Loucy (cell line): ENCODE measurements around the gene DLG2.

ENCODE experiments used
- H2AFZ ChIP-seq: fragments of 200-600 bp; sonication (generic); 2 replicates; pipeline ENCODE4 v1.6.0; 2016; ENCODE audit warnings: antibody characterized with exemption, mild to moderate bottlenecking, low read length, moderate library complexity
- H3F3A ChIP-seq: fragments of 200-600 bp; 2 replicates; pipeline ENCODE4 v1.6.0; 2016; ENCODE audit warnings: antibody characterized with exemption, low read depth, mild to moderate bottlenecking
- H3K27me3 ChIP-seq: fragments of 200-600 bp; sonication (generic); 2 replicates; pipeline ENCODE4 v1.6.1; 2014; ENCODE audit warnings: low read length, mild to moderate bottlenecking; ENCODE audit not compliant: insufficient read depth, poor library complexity, severe bottlenecking
- H3K36me3 ChIP-seq: fragments of 200-600 bp; sonication (generic); 2 replicates; pipeline ENCODE4 v1.6.1; 2016; ENCODE audit warnings: low read length; ENCODE audit not compliant: insufficient read depth
- H3K4me1 ChIP-seq: fragments of 200-600 bp; sonication (generic); 2 replicates; pipeline ENCODE4 v1.5.1; 2014; ENCODE audit warnings: low read length, mild to moderate bottlenecking; ENCODE audit not compliant: insufficient read depth, poor library complexity, severe bottlenecking
- H3K4me2 ChIP-seq: fragments of 200-600 bp; sonication (generic); 2 replicates; pipeline ENCODE4 v1.6.0; 2014; ENCODE audit warnings: antibody characterized with exemption, low read length, low read depth, mild to moderate bottlenecking; ENCODE audit not compliant: poor library complexity, severe bottlenecking
- H3K4me3 ChIP-seq: fragments of 200-600 bp; sonication (generic); 2 replicates; pipeline ENCODE4 v1.5.1; 2014; ENCODE audit warnings: low read length, mild to moderate bottlenecking, mixed read lengths; ENCODE audit not compliant: poor library complexity, severe bottlenecking
- H3K79me2 ChIP-seq: fragments of 200-600 bp; sonication (generic); 2 replicates; pipeline ENCODE4 v1.6.1; 2014; ENCODE audit warnings: low read length; ENCODE audit not compliant: insufficient read depth
- H3K9ac ChIP-seq: fragments of 200-600 bp; sonication (generic); 2 replicates; pipeline ENCODE4 v1.6.0; 2014; ENCODE audit warnings: mild to moderate bottlenecking, low read depth, low read length, moderate library complexity; ENCODE audit not compliant: poor library complexity, severe bottlenecking
- H3K9me2 ChIP-seq: fragments of 200-600 bp; sonication (generic); replicated peaks from 2 replicates; pipeline ENCODE4 v1.6.1; 2016; ENCODE audit warnings: low read depth, low read length, mixed read lengths
- H3K9me3 ChIP-seq: fragments of 200-600 bp; sonication (generic); 2 replicates; pipeline ENCODE4 v1.6.1; 2014; ENCODE audit warnings: mild to moderate bottlenecking, antibody characterized with exemption, low read length, low read depth; ENCODE audit not compliant: insufficient read depth
- H4K20me1 ChIP-seq: fragments of 200-600 bp; sonication (generic); 2 replicates; pipeline ENCODE4 v1.6.0; 2014; ENCODE audit warnings: antibody characterized with exemption, low read length, mild to moderate bottlenecking; ENCODE audit not compliant: insufficient read depth, poor library complexity, severe bottlenecking
- EZH2phosphoT487 ChIP-seq: fragments of 200-600 bp; IDR thresholded peaks from 2 replicates; pipeline ENCODE4 v1.6.1; 2018; ENCODE audit warnings: antibody characterized with exemption, mild to moderate bottlenecking, moderate library complexity, borderline replicate concordance
- TF ChIP-seq, protein P1 (sequence below): fragments of 200-600 bp; sonication (generic); conservative IDR thresholded peaks from 2 replicates; pipeline ENCODE4 v1.5.1; 2014; ENCODE audit warnings: mild to moderate bottlenecking, antibody characterized with exemption, low read length

The DLG2 gene

DNA sequence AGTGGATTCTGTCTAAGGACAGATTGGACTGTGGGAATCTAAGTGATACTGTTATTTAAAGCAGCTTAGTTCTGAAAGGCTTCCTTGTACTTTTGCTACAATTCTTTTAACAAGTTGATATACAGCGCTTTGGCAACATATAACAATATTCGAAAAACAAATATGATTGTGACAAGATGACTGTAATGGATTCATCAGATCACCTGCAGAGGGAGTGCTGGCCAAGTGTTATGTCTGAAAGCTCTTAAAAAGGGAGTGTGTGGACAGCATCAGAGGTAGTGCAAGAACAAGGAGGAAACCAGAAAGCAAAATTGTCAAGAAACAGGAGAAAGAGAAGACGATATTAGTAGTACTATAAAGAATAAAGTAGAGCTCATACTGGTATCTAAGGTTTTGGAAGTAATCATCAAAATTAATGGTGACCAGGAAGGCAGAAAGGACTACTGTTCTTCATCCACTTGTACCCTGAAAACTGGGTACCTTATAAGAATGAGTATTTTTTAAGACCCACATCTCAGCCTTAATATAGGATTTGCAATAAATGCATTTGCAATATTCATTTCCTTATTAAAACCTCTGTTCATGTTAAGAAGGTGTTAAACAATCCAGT, 1229.0 kb downstream of the DLG2 start:
- no peaks in the 10 kb centered on the region for H3K9me2 ChIP-seq
- no peak overlapping the region for H2AFZ ChIP-seq
- H3K9ac ChIP-seq, result no peak overlapping the region
- H3K79me2 ChIP-seq, result no peaks in the 10 kb centered on the region
- no peak overlapping the region for H3K4me2 ChIP-seq
- H3F3A ChIP-seq, result no peaks in the 10 kb centered on the region
- H3K9me3 ChIP-seq, result no peaks in the 10 kb centered on the region
- no peak overlapping the region for H3K4me3 ChIP-seq
- H3K36me3 ChIP-seq, result no peaks in the 10 kb centered on the region
- H3K27me3 ChIP-seq, result no peaks in the 10 kb centered on the region
- no peaks in the 10 kb centered on the region for H4K20me1 ChIP-seq
- TF ChIP-seq, protein P1, sequence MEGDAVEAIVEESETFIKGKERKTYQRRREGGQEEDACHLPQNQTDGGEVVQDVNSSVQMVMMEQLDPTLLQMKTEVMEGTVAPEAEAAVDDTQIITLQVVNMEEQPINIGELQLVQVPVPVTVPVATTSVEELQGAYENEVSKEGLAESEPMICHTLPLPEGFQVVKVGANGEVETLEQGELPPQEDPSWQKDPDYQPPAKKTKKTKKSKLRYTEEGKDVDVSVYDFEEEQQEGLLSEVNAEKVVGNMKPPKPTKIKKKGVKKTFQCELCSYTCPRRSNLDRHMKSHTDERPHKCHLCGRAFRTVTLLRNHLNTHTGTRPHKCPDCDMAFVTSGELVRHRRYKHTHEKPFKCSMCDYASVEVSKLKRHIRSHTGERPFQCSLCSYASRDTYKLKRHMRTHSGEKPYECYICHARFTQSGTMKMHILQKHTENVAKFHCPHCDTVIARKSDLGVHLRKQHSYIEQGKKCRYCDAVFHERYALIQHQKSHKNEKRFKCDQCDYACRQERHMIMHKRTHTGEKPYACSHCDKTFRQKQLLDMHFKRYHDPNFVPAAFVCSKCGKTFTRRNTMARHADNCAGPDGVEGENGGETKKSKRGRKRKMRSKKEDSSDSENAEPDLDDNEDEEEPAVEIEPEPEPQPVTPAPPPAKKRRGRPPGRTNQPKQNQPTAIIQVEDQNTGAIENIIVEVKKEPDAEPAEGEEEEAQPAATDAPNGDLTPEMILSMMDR, result peak; percentile 45
- TF ChIP-seq EZH2phosphoT487, result no peak
- no peaks in the 10 kb centered on the region for H3K4me1 ChIP-seq

- TF ChIP-seq, protein P1, result no peak
- no peak for TF ChIP-seq EZH2phosphoT487
- no peak overlapping the region for H3K4me2 ChIP-seq
Measured at GRCh38 chr11:84396521-84396920, 1230.6 kb downstream of the DLG2 start.

GRCh38 chr11:84390441-84391078, 1236.6 kb downstream of the DLG2 start:
- Histone ChIP-seq H3K9ac (no peak overlapping the region), H3K9me3 (no peaks in the 10 kb centered on the region)
- TF ChIP-seq EZH2phosphoT487, result no peak
- TF ChIP-seq, protein P1, result no peak

More at GRCh38 chr11:84396521-84396920, 1230.6 kb downstream of the DLG2 start:
- Histone ChIP-seq H3K4me3 (no peak overlapping the region), H3K9me3 (no peaks in the 10 kb centered on the region), H2AFZ (no peak overlapping the region), H3K27me3 (no peaks in the 10 kb centered on the region), H3K9ac (no peak overlapping the region), H3K36me3 (no peaks in the 10 kb centered on the region), H3F3A (no peaks in the 10 kb centered on the region), H3K9me2 (no peaks in the 10 kb centered on the region), H3K4me1 (no peaks in the 10 kb centered on the region), H4K20me1 (no peaks in the 10 kb centered on the region), H3K79me2 (no peaks in the 10 kb centered on the region)

More at GRCh38 chr11:84390441-84391078, 1236.6 kb downstream of the DLG2 start:
- Histone ChIP-seq H3F3A (no peaks in the 10 kb centered on the region), H2AFZ (no peak overlapping the region), H3K36me3 (no peaks in the 10 kb centered on the region), H3K4me2 (no peak overlapping the region), H4K20me1 (no peaks in the 10 kb centered on the region), H3K4me3 (no peak overlapping the region), H3K27me3 (no peaks in the 10 kb centered on the region), H3K79me2 (no peaks in the 10 kb centered on the region), H3K9me2 (no peaks in the 10 kb centered on the region), H3K4me1 (no peaks in the 10 kb centered on the region)
